SK-N-SH (cell line): ENCODE data around the gene DAP. TPM values are rescaled to one million over a fixed set of nuclear protein-coding genes. Genes with fewer than 3 reads are reported as not detected.

ENCODE experiments used
- CTCF ChIA-PET: fragments of 300-600, 350-600 bp; formaldehyde crosslinking; extraction: SDS; loops from one replicate; lab custom pipeline; 2021; lab: Yijun Ruan, JAX
- POLR2A ChIA-PET: fragments of 350-600 bp; sonication (Branson Sonifier 250); formaldehyde crosslinking; extraction: SDS; loops from one replicate; lab custom pipeline; 2020; ENCODE audit warnings: antibody characterized with exemption, inconsistent platforms; lab: Yijun Ruan, JAX
- DNase-seq: peaks from one replicate; pipeline ENCODE4 v3.0.0; 2012
- H2AFZ ChIP-seq: fragments of 200-600 bp; sonication (generic); 2 replicates; pipeline ENCODE4 v1.8.1; 2016; ENCODE audit warnings: antibody characterized with exemption, mild to moderate bottlenecking, low read depth
- H3F3A ChIP-seq: fragments of 200-600 bp; sonication (generic); replicated peaks from 2 replicates; pipeline ENCODE3; 2016; ENCODE audit warnings: antibody characterized with exemption, mild to moderate bottlenecking; ENCODE audit not compliant: insufficient read depth
- H3K27ac ChIP-seq, 2 experiments: fragments of 200-500 bp in 1 of 2; fragments of 200-600 bp in 1 of 2; sonication (Bioruptor generic) in 1 of 2; sonication (generic), shearing (Covaris generic) in 1 of 2; 2 replicates each; pipeline versions ENCODE4 v1.5.1 to v1.6.1; 2014 to 2016; ENCODE audit warnings: low read depth in 2 of 2, inconsistent platforms in 1 of 2, low read length in 1 of 2, mild to moderate bottlenecking in 1 of 2, mixed read lengths in 1 of 2
- H3K27me3 ChIP-seq: fragments of 200-600 bp; sonication (generic), shearing (Covaris generic); 2 replicates; pipeline ENCODE4 v1.6.1; 2016; ENCODE audit warnings: mixed run types; ENCODE audit not compliant: insufficient read depth
- H3K36me3 ChIP-seq, 2 experiments: fragments of 200-500 bp in 1 of 2; fragments of 200-600 bp in 1 of 2; sonication (Bioruptor generic) in 1 of 2; sonication (generic) in 1 of 2; replicated peaks in 1 of 2; 2 replicates each; pipeline versions ENCODE3 to v1.5.1; 2014 to 2016; ENCODE audit warnings: low read length in 1 of 2, mild to moderate bottlenecking in 1 of 2; ENCODE audit not compliant: insufficient read depth in 2 of 2, control insufficient read depth in 1 of 2
- H3K4me1 ChIP-seq, 2 experiments: fragments of 200-500 bp in 1 of 2; fragments of 200-600 bp in 1 of 2; sonication (Bioruptor generic) in 1 of 2; sonication (generic), shearing (Covaris generic) in 1 of 2; 2 replicates each; pipeline versions ENCODE4 v1.5.1 to v1.6.1; 2014 to 2016; ENCODE audit warnings: low read depth in 1 of 2, low read length in 1 of 2, mixed run types in 1 of 2; ENCODE audit not compliant: insufficient read depth in 2 of 2, control insufficient read depth in 1 of 2
- H3K4me2 ChIP-seq: fragments of 200-600 bp; sonication (generic), shearing (Covaris generic); 2 replicates; pipeline ENCODE4 v1.6.1; 2017; ENCODE audit warnings: mixed run types
- H3K4me3 ChIP-seq, 2 experiments: fragments of 200-500 bp in 1 of 2; fragments of 200-600 bp in 1 of 2; sonication (Bioruptor generic) in 1 of 2; sonication (generic), shearing (Covaris generic) in 1 of 2; 2 replicates each; pipeline versions ENCODE4 v1.5.1 to v1.8.1; 2014 to 2016; ENCODE audit warnings: low read depth in 2 of 2, inconsistent platforms in 1 of 2, low read length in 1 of 2, mild to moderate bottlenecking in 1 of 2, mixed read lengths in 1 of 2, moderate library complexity in 1 of 2
- H3K79me2 ChIP-seq: fragments of 200-600 bp; sonication (generic); 2 replicates; pipeline ENCODE4 v1.8.1; 2017; ENCODE audit warnings: mild to moderate bottlenecking; ENCODE audit not compliant: insufficient read depth
- H3K9ac ChIP-seq: fragments of 200-600 bp; sonication (generic); 2 replicates; pipeline ENCODE4 v1.6.1; 2017; ENCODE audit warnings: mixed run types
- H3K9me2 ChIP-seq: fragments of 200-600 bp; sonication (generic); 2 replicates; pipeline ENCODE4 v1.6.1; 2017; ENCODE audit warnings: mixed run types
- H3K9me3 ChIP-seq: fragments of 200-600 bp; sonication (generic); 2 replicates; pipeline ENCODE4 v1.6.1; 2017; ENCODE audit warnings: mixed run types, mild to moderate bottlenecking, moderate library complexity
- H4K20me1 ChIP-seq: fragments of 200-600 bp; sonication (generic); 2 replicates; pipeline ENCODE4 v1.6.1; 2017; ENCODE audit warnings: mild to moderate bottlenecking, mixed run types; ENCODE audit not compliant: insufficient read depth
- ELF1 ChIP-seq: IDR thresholded peaks from 2 replicates; pipeline ENCODE4 v1.4.0; 2012
- EP300 ChIP-seq, 2 experiments: IDR thresholded peaks; 2 replicates each; pipeline versions ENCODE4 v1.4.0 to v1.6.1; 2012; ENCODE audit warnings: borderline replicate concordance in 1 of 2, low read depth in 1 of 2, low read length in 1 of 2
- GABPA ChIP-seq: IDR thresholded peaks from 2 replicates; pipeline ENCODE4 v1.4.0; 2012; ENCODE audit warnings: low read depth, mild to moderate bottlenecking
- GATA2 ChIP-seq: sonication (generic); formaldehyde crosslinking; IDR thresholded peaks from 2 replicates; pipeline ENCODE4 v1.5.0; 2020; ENCODE audit warnings: mild to moderate bottlenecking, missing genetic modification reagents
- MEF2A ChIP-seq: IDR thresholded peaks from 2 replicates; pipeline ENCODE4 v1.4.0; 2012; ENCODE audit warnings: low read depth, borderline replicate concordance
- NRF1 ChIP-seq: IDR thresholded peaks from 2 replicates; pipeline ENCODE4 v1.6.1; 2012; ENCODE audit warnings: low read depth, mild to moderate bottlenecking, low read length
- POLR2AphosphoS5 ChIP-seq: IDR thresholded peaks from 2 replicates; pipeline ENCODE4 v1.6.1; 2012; ENCODE audit warnings: low read depth, low read length
- RAD21 ChIP-seq: IDR thresholded peaks from 2 replicates; pipeline ENCODE4 v1.6.1; 2012; ENCODE audit warnings: mild to moderate bottlenecking, low read length
- RFX5 ChIP-seq: IDR thresholded peaks from 2 replicates; pipeline ENCODE4 v1.6.1; 2012; ENCODE audit warnings: mild to moderate bottlenecking, improper control_type of control experiment, low read length
- TEAD4 ChIP-seq: IDR thresholded peaks from 2 replicates; pipeline ENCODE4 v1.4.0; 2012; ENCODE audit warnings: mild to moderate bottlenecking, borderline replicate concordance; ENCODE audit not compliant: insufficient read depth
- YY1 ChIP-seq: IDR thresholded peaks from 2 replicates; pipeline ENCODE4 v1.4.0; 2012; ENCODE audit warnings: low read depth, mild to moderate bottlenecking
- WGBS: methylation state at CpG from one replicate; pipeline ENCODE4 v1.1.6; 2017; ENCODE audit warnings: low lambda C conversion rate; 5-methylcytosine and 5-hydroxymethylcytosine counted together
- polyA plus RNA-seq, 3 experiments: library from polyadenylated mRNA; depleted of rRNA; stranded (reverse); fragments of >200 nt; gene quantifications; 2 replicates each; pipeline ENCODE4 v1.2.3, GENCODE V29; 2012
- TF ChIP-seq, protein P1 (sequence below): fragments of 200-600 bp; sonication (generic); IDR thresholded peaks from 2 replicates; pipeline ENCODE4 v1.6.1; 2017; ENCODE audit warnings: antibody characterized with exemption, mild to moderate bottlenecking, moderate library complexity
- TF ChIP-seq, protein P2 (sequence below): fragments of 150-350 bp; IDR thresholded peaks from 2 replicates; pipeline ENCODE4 v1.6.1; 2016; ENCODE audit warnings: mild to moderate bottlenecking, low read depth, low read length
- TF ChIP-seq, protein P3 (sequence below): IDR thresholded peaks from 2 replicates; pipeline ENCODE4 v1.4.0; 2012; ENCODE audit warnings: low read depth, borderline replicate concordance
- TF ChIP-seq, protein P4 (sequence below): IDR thresholded peaks from 2 replicates; pipeline ENCODE4 v1.4.0; 2012; ENCODE audit warnings: low read depth, borderline replicate concordance

Gene DAP
- polyA plus RNA-seq, 1 of the 3 experiments (the other 2 are of a cell fraction): 78.2 TPM

DNA sequence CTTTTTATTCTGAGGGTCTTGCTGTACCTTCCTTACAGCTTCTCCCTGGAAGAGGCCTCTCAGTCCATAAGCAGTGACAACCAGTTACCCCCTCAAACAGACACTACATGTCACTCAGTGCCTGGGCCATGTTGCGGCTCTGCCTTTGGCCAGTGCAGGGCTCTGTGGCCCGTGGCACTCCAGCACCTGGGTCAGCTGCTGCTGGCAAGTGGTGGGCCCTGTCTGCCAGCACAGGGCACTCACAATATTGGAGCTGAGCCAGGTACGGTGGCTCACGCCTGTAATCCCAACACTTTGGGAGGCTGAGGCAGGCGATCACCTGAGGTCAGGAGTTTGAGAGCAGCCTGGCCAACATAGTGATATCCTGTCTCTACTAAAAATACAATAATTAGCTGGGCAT is 24.2 kb downstream of the DAP start:
- ChIA-PET CTCF (no interaction called here), POLR2A (no interaction called here)
- no peak overlapping the region for H3K27ac ChIP-seq
- peaks cover 15% of the 10 kb centered on the region; the same call in 1 of the 2 replicates for H4K20me1 ChIP-seq
- H3K9me3 ChIP-seq: peaks cover 26% of the 10 kb centered on the region
- H3K9me2 ChIP-seq: no peaks in the 10 kb centered on the region
- H3K4me1 ChIP-seq: peaks cover 0 to 18% of the 10 kb centered on the region in 2 experiments; a peak in 1 of 4 replicates
- WGBS: no CpG with 5 or more reads among the region's 5 CpGs
- no peak for DNase-seq
- H3K4me2 ChIP-seq: no peak overlapping the region
- no peak overlapping the region for H2AFZ ChIP-seq
- H3K36me3 ChIP-seq: peaks cover 11 to 72% of the 10 kb centered on the region in 2 experiments
- H3F3A ChIP-seq: peaks cover 17% of the 10 kb centered on the region
- peaks cover 58% of the 10 kb centered on the region for H3K79me2 ChIP-seq
- no peaks in the 10 kb centered on the region for H3K27me3 ChIP-seq
- H3K9ac ChIP-seq: no peak overlapping the region
- no peak for TF ChIP-seq EP300 (IDR thresholded peaks at IDR 0.05; ENCODE audit: borderline replicate concordance in 1 of 2, low read depth in 1 of 2, low read length in 1 of 2)
- TF ChIP-seq YY1: no peak
- no peak for TF ChIP-seq RAD21
- TF ChIP-seq POLR2AphosphoS5: no peak
- TF ChIP-seq GABPA: no peak
- TF ChIP-seq, protein P1, sequence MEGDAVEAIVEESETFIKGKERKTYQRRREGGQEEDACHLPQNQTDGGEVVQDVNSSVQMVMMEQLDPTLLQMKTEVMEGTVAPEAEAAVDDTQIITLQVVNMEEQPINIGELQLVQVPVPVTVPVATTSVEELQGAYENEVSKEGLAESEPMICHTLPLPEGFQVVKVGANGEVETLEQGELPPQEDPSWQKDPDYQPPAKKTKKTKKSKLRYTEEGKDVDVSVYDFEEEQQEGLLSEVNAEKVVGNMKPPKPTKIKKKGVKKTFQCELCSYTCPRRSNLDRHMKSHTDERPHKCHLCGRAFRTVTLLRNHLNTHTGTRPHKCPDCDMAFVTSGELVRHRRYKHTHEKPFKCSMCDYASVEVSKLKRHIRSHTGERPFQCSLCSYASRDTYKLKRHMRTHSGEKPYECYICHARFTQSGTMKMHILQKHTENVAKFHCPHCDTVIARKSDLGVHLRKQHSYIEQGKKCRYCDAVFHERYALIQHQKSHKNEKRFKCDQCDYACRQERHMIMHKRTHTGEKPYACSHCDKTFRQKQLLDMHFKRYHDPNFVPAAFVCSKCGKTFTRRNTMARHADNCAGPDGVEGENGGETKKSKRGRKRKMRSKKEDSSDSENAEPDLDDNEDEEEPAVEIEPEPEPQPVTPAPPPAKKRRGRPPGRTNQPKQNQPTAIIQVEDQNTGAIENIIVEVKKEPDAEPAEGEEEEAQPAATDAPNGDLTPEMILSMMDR: no peak
- TF ChIP-seq TEAD4: no peak
- no peak for TF ChIP-seq GATA2 (CRISPR knock-in tag)
- TF ChIP-seq, protein P2, sequence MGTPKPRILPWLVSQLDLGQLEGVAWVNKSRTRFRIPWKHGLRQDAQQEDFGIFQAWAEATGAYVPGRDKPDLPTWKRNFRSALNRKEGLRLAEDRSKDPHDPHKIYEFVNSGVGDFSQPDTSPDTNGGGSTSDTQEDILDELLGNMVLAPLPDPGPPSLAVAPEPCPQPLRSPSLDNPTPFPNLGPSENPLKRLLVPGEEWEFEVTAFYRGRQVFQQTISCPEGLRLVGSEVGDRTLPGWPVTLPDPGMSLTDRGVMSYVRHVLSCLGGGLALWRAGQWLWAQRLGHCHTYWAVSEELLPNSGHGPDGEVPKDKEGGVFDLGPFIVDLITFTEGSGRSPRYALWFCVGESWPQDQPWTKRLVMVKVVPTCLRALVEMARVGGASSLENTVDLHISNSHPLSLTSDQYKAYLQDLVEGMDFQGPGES: no peak
- TF ChIP-seq ELF1: no peak
- TF ChIP-seq, protein P3, sequence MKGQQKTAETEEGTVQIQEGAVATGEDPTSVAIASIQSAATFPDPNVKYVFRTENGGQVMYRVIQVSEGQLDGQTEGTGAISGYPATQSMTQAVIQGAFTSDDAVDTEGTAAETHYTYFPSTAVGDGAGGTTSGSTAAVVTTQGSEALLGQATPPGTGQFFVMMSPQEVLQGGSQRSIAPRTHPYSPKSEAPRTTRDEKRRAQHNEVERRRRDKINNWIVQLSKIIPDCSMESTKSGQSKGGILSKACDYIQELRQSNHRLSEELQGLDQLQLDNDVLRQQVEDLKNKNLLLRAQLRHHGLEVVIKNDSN: no peak
- no peak overlapping the region for H3K4me3 ChIP-seq

DNA sequence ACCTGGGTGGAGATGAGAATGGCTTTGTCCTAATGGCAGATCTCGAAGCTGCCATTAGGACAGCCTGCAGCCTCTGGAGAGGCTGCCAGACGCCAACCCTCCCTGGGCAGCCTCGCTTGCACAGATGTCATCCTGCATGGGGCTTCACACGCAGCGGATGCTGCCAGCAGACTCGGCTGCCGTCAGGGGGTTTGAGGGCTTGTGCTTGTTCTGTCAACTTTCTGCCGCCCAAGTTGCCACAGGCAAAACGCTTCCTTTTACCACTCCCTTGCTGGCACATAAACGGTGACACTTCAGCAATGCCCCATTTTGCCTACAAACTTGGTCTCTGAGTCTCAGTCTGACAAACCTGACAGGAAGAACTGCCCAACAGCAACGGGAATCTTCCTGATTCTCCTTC is 24.7 kb downstream of the DAP start:
- ChIA-PET POLR2A (no interaction called here), CTCF (no interaction called here)
- Histone ChIP-seq H3K27me3 (no peaks in the 10 kb centered on the region), H4K20me1 (peaks cover 15% of the 10 kb centered on the region; the same call in 1 of the 2 replicates)
- TF ChIP-seq TEAD4: no peak
- no peak for TF ChIP-seq MEF2A
- no peak for TF ChIP-seq NRF1
- TF ChIP-seq RFX5: no peak
- TF ChIP-seq, protein P4, sequence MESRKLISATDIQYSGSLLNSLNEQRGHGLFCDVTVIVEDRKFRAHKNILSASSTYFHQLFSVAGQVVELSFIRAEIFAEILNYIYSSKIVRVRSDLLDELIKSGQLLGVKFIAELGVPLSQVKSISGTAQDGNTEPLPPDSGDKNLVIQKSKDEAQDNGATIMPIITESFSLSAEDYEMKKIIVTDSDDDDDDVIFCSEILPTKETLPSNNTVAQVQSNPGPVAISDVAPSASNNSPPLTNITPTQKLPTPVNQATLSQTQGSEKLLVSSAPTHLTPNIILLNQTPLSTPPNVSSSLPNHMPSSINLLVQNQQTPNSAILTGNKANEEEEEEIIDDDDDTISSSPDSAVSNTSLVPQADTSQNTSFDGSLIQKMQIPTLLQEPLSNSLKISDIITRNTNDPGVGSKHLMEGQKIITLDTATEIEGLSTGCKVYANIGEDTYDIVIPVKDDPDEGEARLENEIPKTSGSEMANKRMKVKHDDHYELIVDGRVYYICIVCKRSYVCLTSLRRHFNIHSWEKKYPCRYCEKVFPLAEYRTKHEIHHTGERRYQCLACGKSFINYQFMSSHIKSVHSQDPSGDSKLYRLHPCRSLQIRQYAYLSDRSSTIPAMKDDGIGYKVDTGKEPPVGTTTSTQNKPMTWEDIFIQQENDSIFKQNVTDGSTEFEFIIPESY: no peak
- TF ChIP-seq, all 33 proteins: peak for 0
- Histone ChIP-seq H3K4me2 (no peak overlapping the region), H3K36me3 (peaks cover 9 to 67% of the 10 kb centered on the region in 2 experiments), H3K9ac (no peak overlapping the region), H3K27ac (no peak overlapping the region), H3K4me1 (peaks cover 0 to 18% of the 10 kb centered on the region in 2 experiments; a peak in 1 of 4 replicates), H3K9me3 (peaks cover 22% of the 10 kb centered on the region), H3K79me2 (peaks cover 54% of the 10 kb centered on the region), H2AFZ (no peak overlapping the region), H3F3A (peaks cover 17% of the 10 kb centered on the region), H3K9me2 (no peaks in the 10 kb centered on the region), H3K4me3 (no peak overlapping the region)
- WGBS: 89% methylated on average over 6 of the region's 11 CpGs
- no peak for DNase-seq
